Activated CD4-positive, alpha-beta T cell treated with anti-CD3 and anti-CD28 coated beads, Interleukin-2, amount 10 ng/mL, durations not matched to agents 24 days and 14 days (primary cell): ENCODE measurements around the gene PRRC2C. TPM values are rescaled to one million over a fixed set of nuclear protein-coding genes. Genes with fewer than 3 reads are reported as not detected.
A peak's percentile ranks its signal among the peaks of the same experiment; 100 is the strongest.
"Not testable (repeated sequence)": the region's sequence is repeated elsewhere in the genome, so short reads cannot be mapped to it uniquely, and the experiment has no call there.

ENCODE experiments used
- DNase-seq: peaks from one replicate; pipeline ENCODE4 v3.0.0; 2022
- H3K27ac Mint-ChIP-seq: one replicate; pipeline ENCODE4 v1.8.0; 2022; ENCODE audit warnings: mild to moderate bottlenecking, mixed read lengths
- H3K27me3 Mint-ChIP-seq: one replicate; pipeline ENCODE4 v1.8.0; 2022; ENCODE audit warnings: mixed read lengths
- H3K36me3 Mint-ChIP-seq: one replicate; pipeline ENCODE4 v1.8.0; 2022; ENCODE audit warnings: low read depth, mild to moderate bottlenecking, mixed read lengths
- H3K4me1 Mint-ChIP-seq: one replicate; pipeline ENCODE4 v1.8.0; 2021; ENCODE audit warnings: mixed read lengths
- H3K4me3 Mint-ChIP-seq: one replicate; pipeline ENCODE4 v1.8.0; 2022; ENCODE audit warnings: mild to moderate bottlenecking, moderate library complexity, mixed read lengths
- H3K9me3 Mint-ChIP-seq: one replicate; pipeline ENCODE4 v1.8.0; 2021; ENCODE audit warnings: mixed read lengths
- intact Hi-C: fragments of 100-400 bp; cut with micrococcal nuclease; formaldehyde crosslinking; loops from one replicate; pipeline ENCODE4 v1.15.1; 2023
- total RNA-seq: library from RNA; stranded (reverse); gene quantifications from 2 replicates; pipeline ENCODE4 v1.2.3, GENCODE V29; 2022

The PRRC2C gene
- total RNA-seq: 278 TPM in 2 replicates

GRCh38 chr1:171485375-171486047, at the start of gene PRRC2C:
TSS of gene PRRC2C (plus strand) at chr1:171485530. CDS start at chr1:171512089, 26,559 bp downstream.
- Mint-ChIP-seq H3K4me1 (peaks cover 40% of the 10 kb centered on the region), H3K36me3 (peaks cover 28% of the 10 kb centered on the region), H3K27me3 (no peaks in the 10 kb centered on the region), H3K9me3 (no peaks in the 10 kb centered on the region), H3K4me3 (peak within 1 kb of the TSS; percentile 94), H3K27ac (peak within 1 kb of the TSS; percentile 99)
- intact Hi-C loops: loop anchor here (1.0 to 5.0 kb wide), 7 partner anchors 15 to 1593 kb away; partner anchors contain the start of genes METTL13, SCYL3 and SUCO
- peak; percentile 98 for DNase-seq

GRCh38 chr1:171438441-171438840, 46.9 kb upstream of the PRRC2C start:
- DNase-seq: no peak
- intact Hi-C loops: no loop called here
- Mint-ChIP-seq H3K36me3 (no peaks in the 10 kb centered on the region), H3K27ac (no peak overlapping the region), H3K4me1 (peaks cover 6% of the 10 kb centered on the region), H3K9me3 (no peaks in the 10 kb centered on the region), H3K4me3 (no peak overlapping the region), H3K27me3 (peaks cover 1% of the 10 kb centered on the region)

- intact Hi-C loops, H3K4me1 Mint-ChIP-seq, H3K4me3 Mint-ChIP-seq, H3K27ac Mint-ChIP-seq, H3K27me3 Mint-ChIP-seq, DNase-seq, H3K9me3 Mint-ChIP-seq, H3K36me3 Mint-ChIP-seq: not testable (repeated sequence)
Measured at GRCh38 chr1:171440201-171440600, 45.1 kb upstream of the PRRC2C start.

- not testable (repeated sequence) for H3K4me3 Mint-ChIP-seq
Measured at GRCh38 chr1:171441278-171441895, 43.9 kb upstream of the PRRC2C start.

GRCh38 chr1:171446386-171446785, 38.9 kb upstream of the PRRC2C start:
- no peaks in the 10 kb centered on the region for H3K4me1 Mint-ChIP-seq
- H3K36me3 Mint-ChIP-seq: no peaks in the 10 kb centered on the region
- H3K9me3 Mint-ChIP-seq: no peaks in the 10 kb centered on the region
- intact Hi-C loops: no loop called here
- no peak for DNase-seq
- peaks cover 5% of the 10 kb centered on the region for H3K27me3 Mint-ChIP-seq
- no peak overlapping the region for H3K27ac Mint-ChIP-seq
- H3K4me3 Mint-ChIP-seq: no peak overlapping the region

More at GRCh38 chr1:171441278-171441895, 43.9 kb upstream of the PRRC2C start:
- H3K27ac Mint-ChIP-seq, intact Hi-C loops, H3K27me3 Mint-ChIP-seq, H3K9me3 Mint-ChIP-seq, H3K36me3 Mint-ChIP-seq, DNase-seq, H3K4me1 Mint-ChIP-seq: not testable (repeated sequence)

GRCh38 chr1:171455967-171456366, 29.4 kb upstream of the PRRC2C start:
- DNase-seq: no peak
- H3K36me3 Mint-ChIP-seq: no peaks in the 10 kb centered on the region
- H3K9me3 Mint-ChIP-seq: no peaks in the 10 kb centered on the region
- intact Hi-C loops: no loop called here
- H3K4me3 Mint-ChIP-seq: no peak overlapping the region
- no peaks in the 10 kb centered on the region for H3K4me1 Mint-ChIP-seq
- peaks cover 13% of the 10 kb centered on the region for H3K27me3 Mint-ChIP-seq
- H3K27ac Mint-ChIP-seq: no peak overlapping the region

GRCh38 chr1:171457412-171457811, 27.9 kb upstream of the PRRC2C start:
- no peak for DNase-seq
- peaks cover 8% of the 10 kb centered on the region for H3K27me3 Mint-ChIP-seq
- no peak overlapping the region for H3K27ac Mint-ChIP-seq
- no peaks in the 10 kb centered on the region for H3K36me3 Mint-ChIP-seq
- H3K4me3 Mint-ChIP-seq: no peak overlapping the region
- intact Hi-C loops: no loop called here
- no peaks in the 10 kb centered on the region for H3K4me1 Mint-ChIP-seq
- no peaks in the 10 kb centered on the region for H3K9me3 Mint-ChIP-seq

- no peaks in the 10 kb centered on the region for H3K4me1 Mint-ChIP-seq
- intact Hi-C loops: no loop called here
- H3K4me3 Mint-ChIP-seq: no peak overlapping the region
- no peaks in the 10 kb centered on the region for H3K36me3 Mint-ChIP-seq
- DNase-seq: no peak
- H3K27ac Mint-ChIP-seq: no peak overlapping the region
- H3K27me3 Mint-ChIP-seq: peaks cover 10% of the 10 kb centered on the region
- H3K9me3 Mint-ChIP-seq: no peaks in the 10 kb centered on the region
Measured at GRCh38 chr1:171460018-171460620, 25.2 kb upstream of the PRRC2C start.

GRCh38 chr1:171467626-171468025, 17.7 kb upstream of the PRRC2C start:
- no peaks in the 10 kb centered on the region for H3K9me3 Mint-ChIP-seq
- H3K4me1 Mint-ChIP-seq: no peaks in the 10 kb centered on the region
- H3K27ac Mint-ChIP-seq: no peak overlapping the region
- no peak for DNase-seq
- intact Hi-C loops: no loop called here
- no peak overlapping the region for H3K4me3 Mint-ChIP-seq
- H3K27me3 Mint-ChIP-seq: peaks cover 2% of the 10 kb centered on the region
- no peaks in the 10 kb centered on the region for H3K36me3 Mint-ChIP-seq

- DNase-seq: no peak
- intact Hi-C loops: no loop called here
- H3K4me3 Mint-ChIP-seq: no peak overlapping the region
Measured at GRCh38 chr1:171468120-171468750, 17.1 kb upstream of the PRRC2C start.

GRCh38 chr1:171470726-171471125, 14.6 kb upstream of the PRRC2C start:
- no peaks in the 10 kb centered on the region for H3K9me3 Mint-ChIP-seq
- intact Hi-C loops: no loop called here
- DNase-seq: no peak
- H3K4me3 Mint-ChIP-seq: no peak overlapping the region
- no peak overlapping the region for H3K27ac Mint-ChIP-seq
- H3K4me1 Mint-ChIP-seq: no peaks in the 10 kb centered on the region
- H3K36me3 Mint-ChIP-seq: no peaks in the 10 kb centered on the region
- H3K27me3 Mint-ChIP-seq: peaks cover 11% of the 10 kb centered on the region

More at GRCh38 chr1:171468120-171468750, 17.1 kb upstream of the PRRC2C start:
- Mint-ChIP-seq H3K9me3 (no peaks in the 10 kb centered on the region), H3K27ac (no peak overlapping the region), H3K36me3 (no peaks in the 10 kb centered on the region), H3K27me3 (peaks cover 5% of the 10 kb centered on the region), H3K4me1 (no peaks in the 10 kb centered on the region)

- DNase-seq: no peak
- no peaks in the 10 kb centered on the region for H3K9me3 Mint-ChIP-seq
- peaks cover 15% of the 10 kb centered on the region for H3K27me3 Mint-ChIP-seq
- intact Hi-C loops: no loop called here
- H3K27ac Mint-ChIP-seq: no peak overlapping the region
- peaks cover 2% of the 10 kb centered on the region for H3K4me1 Mint-ChIP-seq
- no peak overlapping the region for H3K4me3 Mint-ChIP-seq
- no peaks in the 10 kb centered on the region for H3K36me3 Mint-ChIP-seq
Measured at GRCh38 chr1:171472183-171472647, 13.1 kb upstream of the PRRC2C start.

GRCh38 chr1:171476829-171477228, 8.5 kb upstream of the PRRC2C start:
- no peak overlapping the region for H3K27ac Mint-ChIP-seq
- no peaks in the 10 kb centered on the region for H3K9me3 Mint-ChIP-seq
- intact Hi-C loops: no loop called here
- peaks cover 2% of the 10 kb centered on the region for H3K4me1 Mint-ChIP-seq
- no peak for DNase-seq
- no peak overlapping the region for H3K4me3 Mint-ChIP-seq
- H3K27me3 Mint-ChIP-seq: peaks cover 16% of the 10 kb centered on the region
- H3K36me3 Mint-ChIP-seq: no peaks in the 10 kb centered on the region

- Mint-ChIP-seq H3K4me3 (no peak overlapping the region), H3K9me3 (no peaks in the 10 kb centered on the region), H3K27ac (no peak overlapping the region), H3K4me1 (peaks cover 2% of the 10 kb centered on the region), H3K36me3 (no peaks in the 10 kb centered on the region), H3K27me3 (peaks cover 16% of the 10 kb centered on the region)
- intact Hi-C loops: no loop called here
- DNase-seq: no peak
Measured at GRCh38 chr1:171477804-171478203, 7.5 kb upstream of the PRRC2C start.
